ENCODE data around the gene ZNF273. TPM values are rescaled to one million over a fixed set of nuclear protein-coding genes. Genes with fewer than 3 reads are reported as not detected.

ZNF273 gene
- total RNA-seq, 1 experiment from 2014 or later, result 6.6 TPM

GRCh38 chr7:64884913-64885370 is 18.1 kb upstream of the ZNF273 start:
- ATAC-seq (no peak), DNase-seq (ENCODE audit: low read depth, low spot score) (no peak)
- Histone ChIP-seq H3K79me2 (ENCODE audit: insufficient read depth, low read length) (no peaks in the 10 kb centered on the region), H2AFZ (ENCODE audit: low read depth, low read length, poor library complexity, severe bottlenecking) (no peak overlapping the region), H3K4me1 (ENCODE audit: control insufficient read depth in 1 of 2, insufficient read depth in 2 of 2, low read length in 2 of 2) (no peaks in the 10 kb centered on the region), H3K9me2 (ENCODE audit: insufficient read depth) (no peaks in the 10 kb centered on the region), H3K9ac (ENCODE audit: low read length) (no peak overlapping the region), H3K27me3 (ENCODE audit: insufficient read depth, low read length) (no peaks in the 10 kb centered on the region), H3K4me3 (replicated peaks in 1 of 2; ENCODE audit: low read depth in 1 of 2, low read length in 2 of 2) (no peak overlapping the region), H4K20me1 (ENCODE audit: insufficient read depth) (no peaks in the 10 kb centered on the region), H3K9me3 (ENCODE audit: control insufficient read depth in 1 of 2, insufficient read depth in 1 of 2, low read depth in 1 of 2, low read length in 2 of 2) (no peaks in the 10 kb centered on the region; a peak in 1 of 4 replicates), H3K27ac (ENCODE audit: low read depth, low read length) (no peak overlapping the region), H3K4me2 (ENCODE audit: low read length) (no peak overlapping the region), H3K36me3 (ENCODE audit: control insufficient read depth in 1 of 2, insufficient read depth in 2 of 2, low read length in 2 of 2) (no peaks in the 10 kb centered on the region)
- CTCF ChIA-PET, result no interaction called here
- RAD21 ChIA-PET (ENCODE audit: low non-redundant PET in 1 of 2, low total read pairs in 2 of 2, uncharacterized antibody in 2 of 2, unreplicated experiment in 2 of 2), result no interaction called here
- POLR2A ChIA-PET, result no interaction called here
- TF ChIP-seq ELF1 (IDR thresholded peaks at IDR 0.05; ENCODE audit: borderline replicate concordance, low read depth) (no peak), CEBPB (IDR thresholded peaks at IDR 0.05; ENCODE audit: low read depth) (no peak), JUND (IDR thresholded peaks at IDR 0.05) (no peak), ZNF274 (IDR thresholded peaks at IDR 0.05; ENCODE audit: low read depth, low read length) (no peak), EGR1 (IDR thresholded peaks at IDR 0.05; ENCODE audit: low read depth) (no peak), SRF (IDR thresholded peaks at IDR 0.05; ENCODE audit: low read depth) (no peak), MAX (IDR thresholded peaks at IDR 0.05) (no peak), RAD21 (IDR thresholded peaks at IDR 0.05; ENCODE audit: low read depth) (no peak), FOSL1 (IDR thresholded peaks at IDR 0.05; ENCODE audit: low read depth) (no peak), YY1 (IDR thresholded peaks at IDR 0.05; ENCODE audit: extremely low read depth, insufficient replicate concordance, low read depth, low read length) (no peak), EZH2phosphoT487 (IDR thresholded peaks at IDR 0.05; ENCODE audit: borderline replicate concordance) (no peak), SIN3A (IDR thresholded peaks at IDR 0.05; ENCODE audit: low read depth) (no peak), CBX3 (IDR thresholded peaks at IDR 0.05; ENCODE audit: low read depth) (no peak), CTCF (IDR thresholded peaks at IDR 0.05 in 2 of 3, conservative IDR thresholded peaks at IDR 0.05 in 1 of 3; ENCODE audit: borderline replicate concordance in 1 of 3, insufficient read depth in 1 of 3, low read depth in 2 of 3, low read length in 2 of 3) (no peak), ZBTB33 (IDR thresholded peaks at IDR 0.05; ENCODE audit: extremely low read depth, insufficient replicate concordance, low read length) (no peak)
- TF ChIP-seq, protein P1, sequence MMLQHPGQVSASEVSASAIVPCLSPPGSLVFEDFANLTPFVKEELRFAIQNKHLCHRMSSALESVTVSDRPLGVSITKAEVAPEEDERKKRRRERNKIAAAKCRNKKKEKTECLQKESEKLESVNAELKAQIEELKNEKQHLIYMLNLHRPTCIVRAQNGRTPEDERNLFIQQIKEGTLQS (IDR thresholded peaks at IDR 0.05), result no peak
- TF ChIP-seq, protein P2, sequence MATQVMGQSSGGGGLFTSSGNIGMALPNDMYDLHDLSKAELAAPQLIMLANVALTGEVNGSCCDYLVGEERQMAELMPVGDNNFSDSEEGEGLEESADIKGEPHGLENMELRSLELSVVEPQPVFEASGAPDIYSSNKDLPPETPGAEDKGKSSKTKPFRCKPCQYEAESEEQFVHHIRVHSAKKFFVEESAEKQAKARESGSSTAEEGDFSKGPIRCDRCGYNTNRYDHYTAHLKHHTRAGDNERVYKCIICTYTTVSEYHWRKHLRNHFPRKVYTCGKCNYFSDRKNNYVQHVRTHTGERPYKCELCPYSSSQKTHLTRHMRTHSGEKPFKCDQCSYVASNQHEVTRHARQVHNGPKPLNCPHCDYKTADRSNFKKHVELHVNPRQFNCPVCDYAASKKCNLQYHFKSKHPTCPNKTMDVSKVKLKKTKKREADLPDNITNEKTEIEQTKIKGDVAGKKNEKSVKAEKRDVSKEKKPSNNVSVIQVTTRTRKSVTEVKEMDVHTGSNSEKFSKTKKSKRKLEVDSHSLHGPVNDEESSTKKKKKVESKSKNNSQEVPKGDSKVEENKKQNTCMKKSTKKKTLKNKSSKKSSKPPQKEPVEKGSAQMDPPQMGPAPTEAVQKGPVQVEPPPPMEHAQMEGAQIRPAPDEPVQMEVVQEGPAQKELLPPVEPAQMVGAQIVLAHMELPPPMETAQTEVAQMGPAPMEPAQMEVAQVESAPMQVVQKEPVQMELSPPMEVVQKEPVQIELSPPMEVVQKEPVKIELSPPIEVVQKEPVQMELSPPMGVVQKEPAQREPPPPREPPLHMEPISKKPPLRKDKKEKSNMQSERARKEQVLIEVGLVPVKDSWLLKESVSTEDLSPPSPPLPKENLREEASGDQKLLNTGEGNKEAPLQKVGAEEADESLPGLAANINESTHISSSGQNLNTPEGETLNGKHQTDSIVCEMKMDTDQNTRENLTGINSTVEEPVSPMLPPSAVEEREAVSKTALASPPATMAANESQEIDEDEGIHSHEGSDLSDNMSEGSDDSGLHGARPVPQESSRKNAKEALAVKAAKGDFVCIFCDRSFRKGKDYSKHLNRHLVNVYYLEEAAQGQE (IDR thresholded peaks at IDR 0.05; ENCODE audit: low read depth), result no peak
- intact Hi-C loops (cut with micrococcal nuclease), result no loop called here
- no TSS peak for BruUV-seq (replicated peaks)
